GM21825 (cell line): ENCODE results near the gene OMD.

Experiments
- ATAC-seq: cut with Tn5 transposase; IDR thresholded peaks from one replicate; pipeline ENCODE4 v1.9.1; 2021; ENCODE audit warnings: mild to moderate bottlenecking, moderate library complexity; ENCODE audit not compliant: unreplicated experiment

The OMD gene

DNA sequence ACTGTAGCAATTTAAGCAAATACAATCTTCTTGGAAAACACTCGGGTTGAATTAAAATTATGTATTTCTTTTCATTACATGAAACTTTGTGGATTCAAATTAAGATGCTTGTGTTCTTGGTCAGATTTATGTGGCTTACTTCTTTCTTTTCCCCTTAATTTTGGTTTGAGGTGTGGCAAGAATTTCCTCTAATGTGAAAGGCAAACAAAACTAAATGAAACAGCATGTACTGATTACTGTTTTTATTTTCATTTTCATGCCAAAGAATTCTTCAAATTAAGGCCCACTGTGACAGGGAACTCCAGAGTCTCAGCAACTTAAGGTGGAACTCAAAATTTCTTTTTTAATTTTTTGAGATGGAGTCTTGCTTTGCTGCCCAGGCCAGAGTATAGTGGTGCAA is at the start of gene OMD:
Gene OMD, minus strand, starts transcription at position 132 of the 400 bp plus-strand sequence. CDS start 6,913 bp downstream, outside the sequence.
- no peak for ATAC-seq

GRCh38 chr9:92468206-92468605 is 43.9 kb upstream of the OMD start:
- ATAC-seq = no peak

DNA sequence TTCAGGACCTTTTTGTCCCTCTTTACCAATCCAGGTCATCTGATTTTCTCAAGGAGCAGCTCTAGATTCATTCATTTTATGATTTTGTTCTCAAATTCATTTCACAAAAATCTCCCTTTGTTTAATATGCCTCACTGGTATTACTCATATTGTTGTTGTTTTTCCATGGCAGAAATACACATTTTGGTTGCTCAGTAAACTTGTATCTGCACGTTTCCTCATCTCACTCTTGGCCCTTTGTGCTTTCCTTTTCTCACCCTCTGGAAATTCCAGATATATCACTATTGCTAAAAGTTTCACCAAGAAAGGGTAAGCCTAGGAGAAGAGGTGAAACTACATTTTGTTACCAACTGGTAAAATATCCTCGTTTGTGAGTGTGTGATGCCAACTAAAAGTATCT is 43.2 kb upstream of the OMD start:
- ATAC-seq = no peak

GRCh38 chr9:92467041-92467440 is 42.8 kb upstream of the OMD start:
- no peak for ATAC-seq

GRCh38 chr9:92463984-92464383 is 39.7 kb upstream of the OMD start:
- no peak for ATAC-seq

GRCh38 chr9:92463387-92463786 is 39.1 kb upstream of the OMD start:
- ATAC-seq = no peak

- no peak for ATAC-seq
Measured at GRCh38 chr9:92457576-92457975, 33.3 kb upstream of the OMD start.

DNA sequence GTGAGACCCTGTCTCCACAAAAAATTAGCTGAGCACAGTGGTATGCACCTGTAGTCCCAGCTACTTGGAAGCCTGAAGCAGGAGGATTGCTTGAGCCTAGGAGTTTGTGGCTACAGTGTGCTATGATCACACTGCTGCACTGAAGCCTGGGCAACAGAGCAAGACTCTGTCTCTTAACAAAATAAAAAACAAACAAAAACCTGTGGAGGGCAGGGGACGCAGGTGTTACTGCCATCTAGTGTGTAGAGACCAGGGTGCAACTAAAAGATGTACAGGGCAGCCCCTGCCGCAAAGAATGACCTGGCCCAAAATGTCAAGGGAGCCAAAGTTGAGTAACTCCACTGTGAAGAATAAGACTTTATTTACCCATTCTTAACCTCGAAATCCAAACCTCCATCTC is 30.9 kb upstream of the OMD start:
- ATAC-seq = no peak

DNA sequence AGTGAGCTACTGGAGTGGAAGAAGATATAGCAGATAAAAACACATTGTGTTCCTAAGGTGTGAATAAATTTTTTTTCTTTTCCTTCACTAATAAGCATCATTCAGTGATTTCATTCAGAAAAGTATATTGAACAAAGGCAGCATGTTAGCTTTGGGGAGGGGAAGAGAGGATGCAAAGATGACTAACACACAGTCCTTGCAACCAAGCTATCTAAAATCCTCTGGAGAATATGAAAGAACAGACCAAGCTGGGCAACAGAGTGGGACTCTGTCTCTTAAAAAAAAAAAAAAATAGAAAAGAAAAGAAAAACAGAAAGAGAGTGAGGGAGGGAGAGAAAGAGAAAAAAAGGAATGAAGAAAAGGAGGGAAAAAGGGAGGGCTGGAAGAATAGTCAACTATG is 22.3 kb upstream of the OMD start:
- no peak for ATAC-seq

DNA sequence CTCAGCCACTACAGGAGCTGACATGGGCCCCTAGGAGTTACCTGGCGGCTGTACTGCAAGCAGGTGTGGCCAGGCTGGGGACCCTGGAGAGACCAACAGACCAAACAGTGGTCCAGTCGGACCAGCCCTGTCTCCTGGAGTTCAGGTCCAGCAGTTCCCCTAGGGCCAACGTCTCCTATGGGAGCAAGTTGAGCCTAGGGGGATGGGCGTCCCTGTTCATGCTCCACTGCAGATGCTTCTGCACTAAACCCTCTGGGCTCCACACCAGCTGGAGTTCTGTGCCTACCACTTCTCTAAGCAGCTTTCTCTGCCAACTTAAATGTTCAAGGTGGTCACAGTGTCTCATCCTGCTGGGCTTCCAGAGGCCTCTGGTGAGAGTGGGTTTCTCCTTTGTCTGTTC is 20.6 kb upstream of the OMD start:
- no peak for ATAC-seq

DNA sequence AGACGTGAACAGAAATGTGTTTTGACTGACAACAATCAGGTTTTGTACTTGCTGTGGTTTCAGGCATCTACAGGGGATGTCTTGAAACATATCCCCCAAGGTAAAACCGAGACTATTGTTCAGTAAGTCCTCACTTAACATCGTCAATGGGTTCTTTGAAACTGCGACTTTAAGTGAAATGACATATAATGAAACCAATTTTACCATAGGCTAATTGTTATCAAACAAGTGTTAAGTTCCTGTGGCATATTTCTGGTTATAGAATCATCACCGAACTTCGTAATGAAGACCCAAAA is 16.4 kb upstream of the OMD start:
- ATAC-seq = no peak

DNA sequence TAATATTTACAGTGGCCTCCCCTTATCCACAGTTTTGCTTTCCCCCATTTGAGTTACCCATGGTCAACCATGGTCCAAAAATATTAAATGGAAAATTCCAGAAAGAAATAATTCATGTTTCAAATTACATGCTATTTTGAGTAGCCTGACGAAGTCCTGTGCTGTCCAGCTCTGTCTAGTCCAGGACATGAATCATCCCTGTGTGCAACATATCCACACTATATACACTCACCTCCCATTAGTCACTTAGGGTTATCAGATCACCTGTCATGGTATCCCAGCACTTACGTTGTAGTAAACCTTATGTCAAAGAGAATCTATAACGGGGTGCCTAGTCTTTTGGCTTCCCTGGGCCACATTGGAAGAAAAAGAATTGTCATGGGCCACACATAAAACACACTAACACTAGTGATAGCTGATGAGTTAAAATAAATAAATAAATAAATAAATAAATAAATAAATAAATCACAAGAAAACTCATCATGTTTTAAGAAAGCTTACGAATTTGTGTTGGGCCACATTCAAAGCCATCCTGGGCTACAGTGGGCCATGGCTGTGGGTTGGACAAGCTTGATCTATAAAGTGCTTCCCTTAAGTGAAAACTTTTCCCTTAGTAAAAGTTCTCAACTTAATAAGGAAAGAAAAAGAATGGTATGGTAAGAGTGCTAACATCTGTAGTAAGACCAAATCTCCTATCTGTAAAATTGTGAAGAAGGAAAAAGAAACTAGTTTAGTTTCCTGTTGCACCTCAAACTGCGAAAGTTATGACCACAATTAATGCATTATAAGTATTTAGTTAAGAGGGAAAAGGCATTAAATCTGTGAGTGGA is 15.9 kb upstream of the OMD start:
- no peak for ATAC-seq

GRCh38 chr9:92438900-92439526 is 14.7 kb upstream of the OMD start:
- ATAC-seq = no peak

- no peak for ATAC-seq
Measured at GRCh38 chr9:92435263-92435662, 11.0 kb upstream of the OMD start.

DNA sequence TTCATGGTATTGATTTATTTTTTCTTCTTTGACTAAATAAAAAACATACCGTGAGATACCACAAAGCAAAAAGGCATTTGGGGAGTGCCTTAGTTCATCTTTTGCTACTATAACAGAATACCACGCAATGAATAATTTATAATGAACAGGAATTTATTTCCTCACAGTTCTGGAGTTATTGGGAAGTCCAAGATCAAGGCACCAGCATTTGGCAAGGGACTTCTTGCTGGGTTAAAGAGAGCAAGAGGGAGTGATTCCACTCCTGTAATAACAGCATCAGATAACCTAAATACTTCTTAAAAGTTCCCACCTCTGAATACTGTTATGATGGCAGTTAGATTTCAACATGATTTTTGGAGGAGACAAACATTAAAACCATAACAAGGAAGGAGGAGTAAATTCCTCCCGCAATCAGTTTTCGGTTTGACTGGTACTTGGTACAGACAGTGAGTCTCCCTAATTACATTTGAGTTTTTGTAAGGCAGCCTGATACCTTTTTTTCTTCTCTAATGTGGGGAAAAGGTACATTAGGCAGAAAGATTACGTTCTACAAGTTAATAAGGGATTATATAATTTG is 8.8 kb upstream of the OMD start:
- ATAC-seq = no peak

GRCh38 chr9:92432350-92432749 is 8.1 kb upstream of the OMD start:
- ATAC-seq = no peak

DNA sequence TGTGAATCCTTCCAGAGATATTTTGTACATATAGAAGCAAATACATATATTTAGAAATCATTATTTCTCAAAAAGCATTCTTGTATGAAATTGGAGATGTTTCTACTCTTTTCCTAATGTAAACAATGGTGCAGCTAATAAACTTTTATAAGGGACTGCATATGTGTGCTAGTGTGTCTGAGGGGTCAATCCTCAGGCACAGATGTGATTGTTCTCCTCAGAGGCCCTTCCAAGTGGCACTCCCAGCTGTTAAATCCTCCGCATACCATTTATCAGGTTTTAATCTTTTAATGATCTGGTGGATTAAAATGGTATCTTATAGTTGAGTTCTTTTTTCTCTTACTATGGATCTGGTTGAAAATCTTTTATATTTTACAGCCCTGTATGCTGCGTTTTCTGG is 5.6 kb upstream of the OMD start:
- no peak for ATAC-seq

DNA sequence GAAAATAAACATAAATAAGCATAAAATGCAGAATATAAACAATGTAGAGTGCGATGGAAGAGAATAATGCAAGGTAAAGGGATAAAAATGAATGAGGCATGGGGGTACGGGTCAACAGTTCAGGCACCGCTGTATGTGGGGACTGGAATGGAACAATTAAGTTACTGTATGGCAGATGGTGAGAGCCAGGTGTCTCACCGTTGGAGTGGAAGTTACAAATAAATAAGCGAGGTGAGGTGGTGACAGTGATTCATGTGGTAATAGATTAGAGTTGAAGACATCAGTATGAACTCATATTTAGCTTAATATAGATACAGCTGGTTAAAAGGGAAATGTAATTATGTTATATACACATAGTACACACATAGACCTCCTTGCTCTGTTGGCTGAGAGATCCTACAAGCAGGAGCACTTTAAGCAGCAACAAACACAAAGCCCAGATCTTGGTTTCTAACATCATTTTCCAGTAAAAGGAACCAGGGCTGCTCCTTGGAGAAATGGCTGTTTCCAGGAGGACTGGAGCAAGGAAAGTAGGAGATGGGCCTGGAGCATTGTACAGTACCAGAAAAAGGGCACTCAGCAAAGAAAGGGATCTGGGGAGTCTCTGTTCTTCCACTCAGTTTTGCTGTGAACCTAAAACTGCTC is 2.4 kb upstream of the OMD start:
- ATAC-seq = no peak

- no peak for ATAC-seq
Measured at GRCh38 chr9:92425474-92425873, 1.2 kb upstream of the OMD start.

DNA sequence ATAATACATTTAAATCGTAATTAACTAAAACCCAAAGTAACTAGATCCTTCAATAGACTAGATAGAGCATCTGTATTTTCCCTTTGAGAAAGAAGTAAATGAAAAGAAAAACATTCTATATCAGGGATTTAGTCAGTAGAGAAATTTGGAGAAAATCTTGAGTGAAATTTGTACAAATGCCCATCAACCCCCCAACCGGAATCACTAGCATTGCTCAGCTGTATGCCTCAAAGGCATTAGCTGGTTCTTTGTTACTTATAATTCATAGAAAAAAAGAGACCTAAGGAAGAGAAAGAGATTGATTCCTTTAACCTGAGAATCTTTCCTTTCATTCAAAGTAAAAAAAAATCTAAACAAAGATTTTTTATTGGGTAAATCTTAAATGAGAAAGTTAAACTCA is 659 bp downstream of the OMD start:
- ATAC-seq = no peak

GRCh38 chr9:92422611-92423338 is 1.5 kb downstream of the OMD start:
- no peak for ATAC-seq
